Mesothelial cell of epicardium (in vitro differentiated cells): Measurements from ENCODE around the gene IKZF2. TPM values are rescaled to one million over a fixed set of nuclear protein-coding genes. Genes with fewer than 3 reads are reported as not detected.

Source experiments
- DNase-seq, 2 experiments: peaks; one replicate each; pipeline ENCODE4 v3.0.0; 2021; ENCODE audit warnings: low spot score in 2 of 2; ENCODE audit not compliant: unreplicated experiment in 2 of 2
- H3K27ac Mint-ChIP-seq: 2 replicates; pipeline ENCODE4 v1.8.0; 2021; ENCODE audit warnings: mixed read lengths
- H3K27me3 Mint-ChIP-seq: 2 replicates; pipeline ENCODE4 v1.8.0; 2021; ENCODE audit warnings: low read depth, mixed read lengths
- H3K36me3 Mint-ChIP-seq: 2 replicates; pipeline ENCODE4 v1.8.0; 2021; ENCODE audit warnings: mixed read lengths
- H3K4me1 Mint-ChIP-seq: 2 replicates; pipeline ENCODE4 v1.8.0; 2021; ENCODE audit warnings: mixed read lengths
- H3K4me3 Mint-ChIP-seq: 2 replicates; pipeline ENCODE4 v1.8.0; 2021; ENCODE audit warnings: mild to moderate bottlenecking, moderate library complexity, mixed read lengths
- H3K9me3 Mint-ChIP-seq: 2 replicates; pipeline ENCODE4 v1.8.0; 2021; ENCODE audit warnings: mixed read lengths
- total RNA-seq: library from RNA; stranded (reverse); gene quantifications from 3 replicates; pipeline ENCODE4 v1.2.1, GENCODE V29; 2021
- TF ChIP-seq, protein P1 (sequence below): fragments of 200-600 bp; sonication (generic); IDR thresholded peaks from one replicate; pipeline ENCODE4 v1.5.0; 2021; ENCODE audit warnings: antibody characterized with exemption; ENCODE audit not compliant: unreplicated experiment

IKZF2 gene
- total RNA-seq, 1 donor from 2014 or later, result 44.8 TPM

DNA sequence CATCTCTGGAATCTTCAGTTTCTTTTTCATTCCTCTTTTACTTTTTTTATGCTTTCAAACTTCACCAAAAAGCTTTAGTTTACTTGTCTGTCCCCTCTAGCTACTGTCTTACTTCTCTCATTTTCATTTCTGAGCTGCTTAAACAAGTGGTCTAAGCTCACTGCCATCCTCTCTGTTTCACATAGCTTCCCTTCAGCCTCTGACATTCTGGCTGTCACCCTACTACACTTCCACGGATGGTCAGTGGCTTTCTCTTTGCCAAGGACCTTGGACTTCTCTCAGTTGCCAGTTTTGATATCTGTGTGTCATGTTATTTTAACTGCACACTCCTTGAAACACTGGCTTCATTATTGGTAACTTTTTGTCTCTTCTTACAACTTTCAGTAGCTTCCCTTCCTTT lies 176.1 kb downstream of the IKZF2 start:
- H3K27ac Mint-ChIP-seq, result peak overlapping the region; percentile 21
- H3K4me1 Mint-ChIP-seq, result peaks cover 67% of the 10 kb centered on the region
- TF ChIP-seq, protein P1, sequence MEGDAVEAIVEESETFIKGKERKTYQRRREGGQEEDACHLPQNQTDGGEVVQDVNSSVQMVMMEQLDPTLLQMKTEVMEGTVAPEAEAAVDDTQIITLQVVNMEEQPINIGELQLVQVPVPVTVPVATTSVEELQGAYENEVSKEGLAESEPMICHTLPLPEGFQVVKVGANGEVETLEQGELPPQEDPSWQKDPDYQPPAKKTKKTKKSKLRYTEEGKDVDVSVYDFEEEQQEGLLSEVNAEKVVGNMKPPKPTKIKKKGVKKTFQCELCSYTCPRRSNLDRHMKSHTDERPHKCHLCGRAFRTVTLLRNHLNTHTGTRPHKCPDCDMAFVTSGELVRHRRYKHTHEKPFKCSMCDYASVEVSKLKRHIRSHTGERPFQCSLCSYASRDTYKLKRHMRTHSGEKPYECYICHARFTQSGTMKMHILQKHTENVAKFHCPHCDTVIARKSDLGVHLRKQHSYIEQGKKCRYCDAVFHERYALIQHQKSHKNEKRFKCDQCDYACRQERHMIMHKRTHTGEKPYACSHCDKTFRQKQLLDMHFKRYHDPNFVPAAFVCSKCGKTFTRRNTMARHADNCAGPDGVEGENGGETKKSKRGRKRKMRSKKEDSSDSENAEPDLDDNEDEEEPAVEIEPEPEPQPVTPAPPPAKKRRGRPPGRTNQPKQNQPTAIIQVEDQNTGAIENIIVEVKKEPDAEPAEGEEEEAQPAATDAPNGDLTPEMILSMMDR, result no peak
- H3K36me3 Mint-ChIP-seq, result no peaks in the 10 kb centered on the region
- no peaks in the 10 kb centered on the region for H3K9me3 Mint-ChIP-seq
- no peak for DNase-seq
- H3K27me3 Mint-ChIP-seq, result no peaks in the 10 kb centered on the region
- H3K4me3 Mint-ChIP-seq, result no peak overlapping the region

DNA sequence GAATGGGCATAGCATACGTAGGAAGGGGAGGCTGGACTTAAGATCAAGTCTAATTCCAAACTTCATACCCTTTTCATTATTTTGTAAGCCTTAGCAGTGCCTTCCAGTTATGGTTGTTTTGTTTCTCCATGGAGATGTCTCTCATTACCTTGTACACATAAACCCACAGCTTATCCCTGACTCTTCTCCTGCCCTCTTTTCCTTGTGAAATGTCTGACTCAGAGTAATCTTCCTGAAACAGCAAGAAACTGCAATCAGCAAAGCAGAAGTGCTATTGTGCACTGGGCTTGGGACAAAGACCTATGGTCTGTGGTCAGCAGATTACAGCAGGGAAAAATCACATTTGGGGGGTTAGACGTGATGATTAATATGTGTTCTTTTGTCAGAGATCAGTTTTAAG lies 176.7 kb downstream of the IKZF2 start:
- Mint-ChIP-seq H3K4me3 (no peak overlapping the region), H3K9me3 (no peaks in the 10 kb centered on the region), H3K4me1 (peaks cover 63% of the 10 kb centered on the region), H3K27me3 (no peaks in the 10 kb centered on the region), H3K36me3 (no peaks in the 10 kb centered on the region), H3K27ac (peak overlapping the region; percentile 55)
- no peak for DNase-seq
- TF ChIP-seq, protein P1, result no peak

GRCh38 chr2:212973347-212973746 lies 178.1 kb downstream of the IKZF2 start:
- Mint-ChIP-seq H3K4me1 (peaks cover 60% of the 10 kb centered on the region), H3K27me3 (no peaks in the 10 kb centered on the region), H3K9me3 (no peaks in the 10 kb centered on the region), H3K36me3 (no peaks in the 10 kb centered on the region), H3K4me3 (no peak overlapping the region), H3K27ac (peak overlapping the region; percentile 13)
- no peak for DNase-seq
- TF ChIP-seq, protein P1, result no peak

DNA sequence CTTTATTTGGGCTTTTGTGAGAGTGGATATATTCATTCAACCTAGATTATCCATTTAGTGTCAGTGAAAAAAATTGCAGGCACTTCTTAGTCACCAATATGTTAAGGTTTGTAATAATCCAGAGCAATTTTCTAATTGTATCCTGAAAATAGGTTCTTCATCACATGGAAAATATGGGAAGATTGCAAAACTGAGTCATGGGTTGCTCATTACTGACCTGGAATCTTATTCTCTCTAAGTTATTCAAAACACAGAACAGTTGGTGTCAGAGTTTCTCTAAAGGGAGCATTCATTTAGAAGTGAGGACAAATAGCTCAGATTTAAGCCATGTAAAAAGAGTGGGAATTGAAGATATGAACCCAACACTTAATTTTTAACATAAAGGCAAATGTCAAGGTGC lies 181.3 kb downstream of the IKZF2 start:
- TF ChIP-seq, protein P1, result no peak
- no peak for DNase-seq
- Mint-ChIP-seq H3K27ac (no peak overlapping the region), H3K4me1 (peaks cover 54% of the 10 kb centered on the region), H3K4me3 (no peak overlapping the region), H3K27me3 (no peaks in the 10 kb centered on the region), H3K9me3 (no peaks in the 10 kb centered on the region), H3K36me3 (no peaks in the 10 kb centered on the region)

GRCh38 chr2:212968284-212969081 lies 182.9 kb downstream of the IKZF2 start:
- Mint-ChIP-seq H3K4me1 (peaks cover 48% of the 10 kb centered on the region), H3K27me3 (no peaks in the 10 kb centered on the region), H3K36me3 (no peaks in the 10 kb centered on the region), H3K4me3 (no peak overlapping the region), H3K27ac (peak overlapping the region; percentile 33), H3K9me3 (no peaks in the 10 kb centered on the region)
- no peak for DNase-seq
- TF ChIP-seq, protein P1, result no peak
